Panc1 (cell line): ENCODE results near the gene NOTUM.

Experiments
- TCF7L2 ChIP-seq: IDR thresholded peaks from 2 replicates; pipeline ENCODE4 v1.6.1; 2011; ENCODE audit warnings: mild to moderate bottlenecking, low read depth, low read length, inconsistent platforms
- TF ChIP-seq, protein P1 (sequence below): fragments of 450-650 bp; IDR thresholded peaks from 2 replicates; pipeline ENCODE4 v1.5.1; 2017; ENCODE audit warnings: mild to moderate bottlenecking

DNA sequence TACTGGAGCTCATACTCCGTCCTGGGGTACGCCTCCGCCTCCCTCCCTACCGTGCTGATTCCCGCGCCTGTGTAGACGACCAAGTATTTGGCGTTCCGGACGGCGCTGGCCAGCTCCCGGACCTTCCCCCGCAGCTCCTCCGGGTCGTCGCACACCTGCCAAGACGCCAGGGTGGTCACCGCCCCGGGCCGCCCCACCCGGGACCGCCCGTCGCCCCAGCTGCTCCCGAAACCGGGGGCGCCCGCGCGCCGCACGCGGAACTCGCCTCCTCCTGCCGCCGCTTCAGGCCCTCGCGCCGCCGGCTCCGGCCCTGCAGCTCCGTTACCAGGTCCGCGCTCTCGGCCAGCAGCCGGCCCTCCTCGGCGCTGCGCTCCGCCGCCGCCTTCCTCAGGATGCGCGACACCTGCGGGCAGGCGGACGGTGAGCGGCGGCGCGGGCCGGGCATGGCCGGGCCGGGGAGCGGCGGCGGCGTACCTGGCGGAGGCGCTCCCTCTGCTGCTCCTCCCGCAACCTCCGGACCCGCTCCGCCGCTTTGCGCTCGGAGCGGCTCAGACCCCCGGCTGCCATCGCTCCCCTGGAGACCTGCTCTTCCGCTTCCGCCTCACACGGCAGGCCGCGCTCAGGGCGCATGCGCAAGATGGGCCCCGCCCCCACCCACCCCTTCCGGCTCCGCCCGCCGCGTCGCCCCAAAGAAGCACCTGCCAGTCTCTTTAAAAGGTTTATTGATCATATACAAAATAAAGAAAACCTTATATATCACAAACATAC, 43.2 kb downstream of the NOTUM start, which contains the start of gene SIRT7:
- TF ChIP-seq, protein P1, sequence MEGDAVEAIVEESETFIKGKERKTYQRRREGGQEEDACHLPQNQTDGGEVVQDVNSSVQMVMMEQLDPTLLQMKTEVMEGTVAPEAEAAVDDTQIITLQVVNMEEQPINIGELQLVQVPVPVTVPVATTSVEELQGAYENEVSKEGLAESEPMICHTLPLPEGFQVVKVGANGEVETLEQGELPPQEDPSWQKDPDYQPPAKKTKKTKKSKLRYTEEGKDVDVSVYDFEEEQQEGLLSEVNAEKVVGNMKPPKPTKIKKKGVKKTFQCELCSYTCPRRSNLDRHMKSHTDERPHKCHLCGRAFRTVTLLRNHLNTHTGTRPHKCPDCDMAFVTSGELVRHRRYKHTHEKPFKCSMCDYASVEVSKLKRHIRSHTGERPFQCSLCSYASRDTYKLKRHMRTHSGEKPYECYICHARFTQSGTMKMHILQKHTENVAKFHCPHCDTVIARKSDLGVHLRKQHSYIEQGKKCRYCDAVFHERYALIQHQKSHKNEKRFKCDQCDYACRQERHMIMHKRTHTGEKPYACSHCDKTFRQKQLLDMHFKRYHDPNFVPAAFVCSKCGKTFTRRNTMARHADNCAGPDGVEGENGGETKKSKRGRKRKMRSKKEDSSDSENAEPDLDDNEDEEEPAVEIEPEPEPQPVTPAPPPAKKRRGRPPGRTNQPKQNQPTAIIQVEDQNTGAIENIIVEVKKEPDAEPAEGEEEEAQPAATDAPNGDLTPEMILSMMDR, result no peak
- TF ChIP-seq TCF7L2, result no peak
